HG03103 (cell line): ENCODE data around the gene MAP4K5.

Experiments used
- ATAC-seq: cut with Tn5 transposase; IDR thresholded peaks from one replicate; pipeline ENCODE4 v1.9.1; 2021; ENCODE audit warnings: low read depth; ENCODE audit not compliant: unreplicated experiment

The MAP4K5 gene

GRCh38 chr14:50407111-50407812 is 125.1 kb downstream of the MAP4K5 start:
- no peak for ATAC-seq

- no peak for ATAC-seq
Measured at GRCh38 chr14:50403419-50403818, 128.9 kb downstream of the MAP4K5 start.

- ATAC-seq = no peak
Measured at GRCh38 chr14:50402965-50403364, 129.4 kb downstream of the MAP4K5 start.

GRCh38 chr14:50400461-50400860 is 131.9 kb downstream of the MAP4K5 start:
- ATAC-seq = no peak

- no peak for ATAC-seq
Measured at GRCh38 chr14:50399251-50400032, 132.9 kb downstream of the MAP4K5 start.

- ATAC-seq = no peak
Measured at GRCh38 chr14:50398189-50398580, 134.2 kb downstream of the MAP4K5 start.

GRCh38 chr14:50397390-50398188 is 134.8 kb downstream of the MAP4K5 start:
- ATAC-seq = no peak

GRCh38 chr14:50396631-50397389 is 135.6 kb downstream of the MAP4K5 start, which contains the start of gene CDKL1:
Gene CDKL1 (minus strand): TSS chr14:50396881. CDS start chr14:50395868, 1,013 bp downstream.
- ATAC-seq = peak; percentile 43

GRCh38 chr14:50395448-50395847 is 136.9 kb downstream of the MAP4K5 start:
- ATAC-seq = no peak

GRCh38 chr14:50394713-50395112 is 137.7 kb downstream of the MAP4K5 start:
- ATAC-seq = no peak

- ATAC-seq = no peak
Measured at GRCh38 chr14:50389668-50390441, 142.5 kb downstream of the MAP4K5 start.

- ATAC-seq = no peak
Measured at GRCh38 chr14:50388256-50388931, 144.0 kb downstream of the MAP4K5 start.

GRCh38 chr14:50387548-50387947 is 144.8 kb downstream of the MAP4K5 start:
- no peak for ATAC-seq

GRCh38 chr14:50383618-50384225 is 148.6 kb downstream of the MAP4K5 start:
- ATAC-seq = no peak

- ATAC-seq = no peak
Measured at GRCh38 chr14:50381823-50382287, 150.5 kb downstream of the MAP4K5 start.

GRCh38 chr14:50381008-50381407 is 151.4 kb downstream of the MAP4K5 start:
- ATAC-seq = no peak

- no peak for ATAC-seq
Measured at GRCh38 chr14:50380455-50380854, 151.9 kb downstream of the MAP4K5 start.

GRCh38 chr14:50379563-50379962 is 152.8 kb downstream of the MAP4K5 start:
- ATAC-seq = no peak
